A375 (cell line): ENCODE measurements around the gene MT1X. TPM values are rescaled to one million over a fixed set of nuclear protein-coding genes. Genes with fewer than 3 reads are reported as not detected.

Experiments
- total RNA-seq: library from RNA; depleted of rRNA; stranded (reverse); fragments of >200 nt; shearing (Covaris generic); gene quantifications from 2 replicates; pipeline ENCODE4 v1.2.3, GENCODE V29; 2014; rRNA removed

MT1X gene
- 26.5 and 39.2 TPM in 2 replicates for total RNA-seq

DNA sequence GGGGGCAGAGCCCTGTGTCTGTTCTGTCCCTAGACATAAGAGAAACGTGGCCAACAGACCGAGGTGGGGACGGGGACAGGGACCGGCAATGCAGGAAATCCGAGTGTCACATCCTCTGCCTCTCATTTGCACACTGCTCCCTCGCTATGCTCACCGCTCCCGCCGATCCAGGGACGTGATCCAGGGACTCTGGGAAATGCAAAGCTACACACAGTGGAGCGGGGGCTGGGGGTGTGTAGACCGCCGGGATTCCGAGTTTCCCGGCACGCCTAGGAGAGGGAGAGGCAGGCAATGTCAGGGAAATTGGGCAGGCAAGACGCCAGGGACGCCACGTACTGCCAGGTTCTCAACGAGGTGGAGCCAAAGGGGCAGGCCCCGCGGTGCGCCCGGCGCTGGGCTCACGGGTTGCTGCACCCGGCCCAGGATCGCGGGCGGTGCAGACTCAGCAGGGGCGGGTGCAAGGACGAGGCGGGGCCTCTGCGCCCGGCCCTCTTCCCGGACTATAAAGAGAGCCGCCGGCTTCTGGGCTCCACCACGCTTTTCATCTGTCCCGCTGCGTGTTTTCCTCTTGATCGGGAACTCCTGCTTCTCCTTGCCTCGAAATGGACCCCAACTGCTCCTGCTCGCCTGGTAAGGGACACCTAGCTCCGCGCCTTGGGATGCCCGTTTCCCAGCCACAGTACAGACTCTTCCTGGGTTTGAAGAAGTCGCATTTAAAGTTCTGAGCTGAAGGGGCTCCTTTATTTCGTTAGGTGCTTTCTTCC lies at the start of gene MT1X:
Gene MT1X, plus strand, starts transcription at position 532 of the 764 bp plus-strand sequence. Its CDS starts 71 bp downstream, at position 603.

GRCh38 chr16:56637814-56638750 lies 44.2 kb upstream of the MT1X start, which contains the start of gene MT1A:
MT1A (plus strand) TSS chr16:56638666; CDS start chr16:56638739, 73 bp downstream.

DNA sequence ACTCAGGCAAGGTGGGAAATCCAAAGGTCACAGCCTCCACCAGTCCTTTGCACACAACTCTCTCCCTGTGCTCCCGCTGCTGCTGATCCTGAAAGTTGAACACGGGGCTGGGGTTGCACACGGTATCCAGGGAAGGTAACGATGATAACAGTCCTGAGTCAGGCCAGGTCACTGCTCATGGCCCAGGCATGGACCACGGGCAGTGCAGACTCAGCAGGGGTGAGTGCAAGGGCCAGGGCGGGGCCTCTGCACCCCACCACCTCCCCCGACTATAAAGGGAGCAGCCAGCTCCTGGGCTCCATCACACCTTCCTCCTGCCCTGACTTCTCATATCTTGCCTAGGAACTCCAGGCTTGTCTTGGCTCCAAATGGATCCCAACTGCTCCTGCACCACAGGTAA lies 30.7 kb upstream of the MT1X start, which contains the start of gene MT1B:
Gene MT1B, plus strand, starts transcription at position 301 of the 400 bp plus-strand sequence. Its CDS starts 68 bp downstream, at position 369.

DNA sequence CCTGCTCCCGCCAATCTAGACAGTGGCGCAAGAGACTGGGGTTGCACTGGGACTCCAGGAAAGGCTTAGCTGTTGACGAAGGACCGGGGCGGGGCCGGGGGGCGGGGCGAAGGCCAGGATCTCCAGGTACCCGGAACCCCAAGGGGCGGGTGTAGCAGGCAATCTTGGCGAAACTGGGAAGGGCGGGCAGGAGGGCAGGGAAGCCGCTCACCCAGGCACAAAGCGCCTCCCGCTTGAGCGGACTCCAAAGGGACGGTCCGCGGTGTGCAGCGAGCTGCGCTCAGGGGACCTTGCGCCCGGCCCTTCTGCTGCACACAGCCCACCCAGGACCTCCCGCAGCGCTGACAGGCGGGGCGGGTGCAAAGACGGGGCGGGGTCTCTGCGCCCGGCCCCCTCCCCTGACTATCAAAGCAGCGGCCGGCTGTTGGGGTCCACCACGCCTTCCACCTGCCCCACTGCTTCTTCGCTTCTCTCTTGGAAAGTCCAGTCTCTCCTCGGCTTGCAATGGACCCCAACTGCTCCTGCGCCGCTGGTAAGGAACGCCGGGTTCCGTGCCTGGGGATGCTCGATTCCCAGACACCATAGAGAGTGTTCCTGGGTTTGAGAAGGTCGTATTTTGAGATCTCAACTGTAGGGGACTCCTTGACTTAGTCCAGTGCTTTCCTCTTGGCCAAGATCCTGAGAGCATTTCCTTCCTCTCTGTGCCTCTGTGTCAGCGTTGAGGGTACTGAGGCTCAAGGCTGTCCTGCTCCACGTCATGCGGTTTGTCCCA lies 24.5 kb upstream of the MT1X start, which contains the start of gene MT1F:
Gene MT1F, plus strand, starts transcription at position 405 of the 772 bp plus-strand sequence. Its CDS starts 100 bp downstream, at position 505.

DNA sequence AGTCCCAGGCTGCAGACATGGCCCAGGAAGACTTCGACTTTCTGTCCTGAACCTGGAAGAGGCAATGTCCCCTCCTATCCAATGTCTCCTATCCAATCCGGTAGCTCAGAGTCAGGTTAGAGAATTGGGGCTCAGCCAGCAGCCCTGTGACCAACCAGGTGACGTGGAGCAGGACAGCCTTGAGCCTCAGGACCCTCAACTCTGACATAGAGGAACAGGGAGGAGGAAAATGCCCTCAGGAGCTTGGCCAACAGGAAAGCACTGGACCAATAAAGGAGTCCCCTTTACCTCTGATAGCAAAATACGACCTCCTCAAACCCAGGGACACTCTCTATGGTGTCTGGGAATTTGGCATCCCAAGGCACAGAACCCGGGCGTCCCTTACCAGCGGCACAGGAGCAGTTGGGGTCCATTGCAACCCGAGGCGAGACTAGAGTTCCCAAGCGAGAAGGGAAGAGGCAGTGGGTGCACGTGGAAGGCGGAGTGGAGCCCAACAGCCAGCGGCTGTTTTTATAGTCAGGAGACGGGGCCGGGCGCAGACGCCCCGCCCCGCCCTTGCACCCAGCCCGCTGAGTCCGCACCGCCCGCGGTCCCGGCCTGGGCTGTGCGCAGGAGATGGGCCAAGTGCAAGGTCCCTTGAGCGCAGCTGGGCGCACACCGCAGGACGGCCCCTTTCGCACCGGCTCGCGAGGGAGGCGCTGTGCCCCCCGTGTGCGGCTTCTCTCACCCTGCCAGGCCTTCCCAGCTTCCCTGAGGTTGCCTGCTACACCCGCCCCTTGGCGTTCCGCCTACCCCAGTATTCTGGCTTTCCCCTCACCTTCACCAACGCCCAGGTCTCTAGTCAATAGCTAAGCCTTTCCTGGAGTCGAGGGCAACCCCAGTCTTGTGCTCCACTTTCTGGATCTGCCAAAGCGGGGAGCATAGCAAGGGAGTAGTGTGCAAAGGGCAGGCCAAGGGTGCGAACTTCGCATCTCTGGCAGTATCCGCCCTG lies 14.4 kb upstream of the MT1X start, which contains the start of gene MT1G:
Gene MT1G, minus strand, starts transcription at position 485 of the 991 bp plus-strand sequence. Its CDS starts 72 bp downstream, at position 413.

GRCh38 chr16:56669005-56669839 lies 13.0 kb upstream of the MT1X start, which contains the start of gene MT1H:
MT1H (plus strand) TSS chr16:56669814; CDS start chr16:56669885, 71 bp downstream.

DNA sequence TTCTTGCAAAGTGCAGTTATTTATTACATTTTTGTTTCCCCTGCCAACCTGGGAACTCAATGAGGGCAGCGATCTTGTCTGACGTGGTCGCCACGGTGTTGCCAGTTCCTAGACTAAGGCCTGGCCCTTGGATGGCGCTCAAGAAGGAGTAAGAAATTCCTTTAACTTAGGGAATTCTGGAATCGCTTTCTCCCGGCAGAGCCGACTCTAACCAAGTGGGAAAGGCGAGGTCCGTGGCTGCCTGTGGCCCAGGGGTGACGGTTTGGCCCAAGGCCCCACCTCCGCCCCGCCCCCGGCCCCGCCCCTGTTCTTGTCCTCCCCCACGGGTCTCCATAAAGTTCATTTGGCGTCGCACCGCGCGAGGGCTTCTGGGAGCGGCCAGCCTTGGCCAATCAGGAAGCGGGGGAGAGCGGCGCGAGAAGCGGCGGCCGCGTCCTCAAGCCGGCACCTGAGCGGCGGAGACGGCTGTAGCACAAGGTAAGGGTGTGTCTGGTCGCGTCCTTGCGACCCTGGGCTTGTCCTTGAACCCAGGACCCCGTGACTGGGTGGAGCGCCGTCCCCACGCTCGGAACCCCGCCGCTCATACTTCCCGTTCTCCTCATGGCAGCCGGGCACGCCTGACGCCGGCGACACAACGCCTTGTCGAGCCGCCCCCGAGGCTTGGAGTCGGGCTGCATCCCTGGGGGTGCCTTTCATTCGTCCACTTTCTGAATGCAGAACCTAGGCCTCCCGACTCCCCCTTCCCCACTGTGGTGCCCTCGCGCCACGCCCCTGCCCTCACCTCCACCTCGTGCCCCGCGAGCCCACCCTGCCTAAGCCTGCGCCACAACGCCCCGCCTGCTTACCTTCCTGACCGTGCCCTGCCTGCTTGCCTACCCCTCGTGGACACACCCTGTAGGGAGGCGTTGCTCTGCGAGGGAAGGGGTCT lies 47.7 kb downstream of the MT1X start, which contains the start of gene NUP93:
Gene NUP93, plus strand, starts transcription at position 395 of the 928 bp plus-strand sequence. CDS start 18,119 bp downstream, outside the sequence.

Other genes with a start within 250 kb of the MT1X start
- gene NUDT21, start 231.1 kb upstream of the MT1X start, total RNA-seq = 150 and 229 TPM in 2 replicates
- gene OGFOD1, start 230.9 kb upstream of the MT1X start, total RNA-seq = 142 TPM in 2 replicates
- gene BBS2, start 162.4 kb upstream of the MT1X start, total RNA-seq = 29.0 and 31.5 TPM in 2 replicates
- not detected in 2 replicates for gene MT4, start 117.4 kb upstream of the MT1X start, total RNA-seq
- gene MT3, start 92.9 kb upstream of the MT1X start, total RNA-seq = not detected in 2 replicates
- 462 and 566 TPM in 2 replicates for gene MT2A, start 73.9 kb upstream of the MT1X start, total RNA-seq
- not detected in 2 replicates for gene MT1E, start 56.7 kb upstream of the MT1X start, total RNA-seq
- not detected in 2 replicates for gene MT1M, start 49.8 kb upstream of the MT1X start, total RNA-seq
- gene MT1A, start 43.8 kb upstream of the MT1X start, total RNA-seq = not detected in 2 replicates
- not detected in 2 replicates for gene MT1B, start 30.6 kb upstream of the MT1X start, total RNA-seq
- not detected in 2 replicates for gene MT1F, start 24.5 kb upstream of the MT1X start, total RNA-seq
- not detected in 2 replicates for gene MT1G, start 14.4 kb upstream of the MT1X start, total RNA-seq
- not detected in 2 replicates for gene MT1H, start 12.7 kb upstream of the MT1X start, total RNA-seq
- 78.4 and 89.5 TPM in 2 replicates for gene NUP93, start 47.7 kb downstream of the MT1X start, total RNA-seq
- not detected in 2 replicates for gene SLC12A3, start 182.7 kb downstream of the MT1X start, total RNA-seq
- 69.7 and 74.6 TPM in 2 replicates for gene HERPUD1, start 249.7 kb downstream of the MT1X start, total RNA-seq